Muscle of arm (tissue), 14 donors: ENCODE measurements around the gene HSD17B4. TPM values are rescaled to one million over a fixed set of nuclear protein-coding genes. Genes with fewer than 3 reads are reported as not detected.
"Not testable (repeated sequence)": the region's sequence is repeated elsewhere in the genome, so short reads cannot be mapped to it uniquely, and the experiment has no call there.

ENCODE experiments used
- DNase-seq: peaks from one replicate; pipeline ENCODE4 v3.0.0-alpha.2; 2013
- long read RNA-seq, 11 donors: transcript quantifications; one replicate each; lab custom pipeline, GENCODE V29; 2026
- polyA plus RNA-seq, 12 donors: library from polyadenylated mRNA; unstranded; fragments of 120-200 nt; gene quantifications; one replicate each; pipeline ENCODE4 v1.2.1, GENCODE V29; 2013; ENCODE audit not compliant: insufficient read length in 12 of 12

Gene HSD17B4
- polyA plus RNA-seq = 100 to 1,000 TPM in 2 of 12 donors, 10 to 100 TPM in 9, not detected in 1; 63.8 to 105 (median 89.2) TPM
- long read RNA-seq, donor 1, transcript HSD17B4-224 (3 exons, 196 nt) = minor isoform, 7 of 27 reads
- long read RNA-seq, donor 1, transcript HSD17B4-205 (2 exons, 1,129 nt) = minor isoform, 7 of 27 reads
- long read RNA-seq, donor 1, transcript HSD17B4-201 (24 exons, 2,685 nt) = major isoform, 8 of 27 reads
- long read RNA-seq, donor 1, partial matches to known transcripts = 5 of 27 reads
- long read RNA-seq, donor 1, other reads (novel, unspliced or antisense) = 0 of 27 reads
- long read RNA-seq, donor 2, transcript HSD17B4-201 (24 exons, 2,685 nt) = major isoform, 6 of 12 reads
- long read RNA-seq, donor 2, partial matches to known transcripts = 5 of 12 reads
- long read RNA-seq, donor 2, other reads (novel, unspliced or antisense) = 0 of 12 reads
- long read RNA-seq, donor 3, partial matches to known transcripts = 0 of 3 reads
- long read RNA-seq, donor 3, other reads (novel, unspliced or antisense) = 0 of 3 reads
- long read RNA-seq, donor 4, partial matches to known transcripts = 0 of 6 reads
- long read RNA-seq, donor 4, other reads (novel, unspliced or antisense) = 0 of 6 reads
- long read RNA-seq, donor 5, transcript HSD17B4-201 (24 exons, 2,685 nt) = major isoform, 12 of 16 reads
- long read RNA-seq, donor 5, partial matches to known transcripts = 0 of 16 reads
- long read RNA-seq, donor 5, other reads (novel, unspliced or antisense) = 0 of 16 reads
- long read RNA-seq, donor 6, partial matches to known transcripts = 9 of 16 reads
- long read RNA-seq, donor 6, other reads (novel, unspliced or antisense) = 0 of 16 reads
- long read RNA-seq, donor 7, partial matches to known transcripts = 0 of 4 reads
- long read RNA-seq, donor 7, other reads (novel, unspliced or antisense) = 0 of 4 reads
- long read RNA-seq, donor 8, transcript HSD17B4-201 (24 exons, 2,685 nt) = major isoform, 5 of 13 reads
- long read RNA-seq, donor 8, partial matches to known transcripts = 5 of 13 reads
- long read RNA-seq, donor 8, other reads (novel, unspliced or antisense) = 0 of 13 reads
- long read RNA-seq, donor 9, partial matches to known transcripts = 5 of 11 reads
- long read RNA-seq, donor 9, other reads (novel, unspliced or antisense) = 0 of 11 reads
- long read RNA-seq, donor 10, transcript HSD17B4-201 (24 exons, 2,685 nt) = major isoform, 9 of 19 reads
- long read RNA-seq, donor 10, partial matches to known transcripts = 6 of 19 reads
- long read RNA-seq, donor 10, other reads (novel, unspliced or antisense) = 0 of 19 reads
- long read RNA-seq, donor 11, transcript HSD17B4-201 (24 exons, 2,685 nt) = major isoform, 7 of 18 reads
- long read RNA-seq, donor 11, partial matches to known transcripts = 8 of 18 reads
- long read RNA-seq, donor 11, other reads (novel, unspliced or antisense) = 0 of 18 reads

GRCh38 chr5:119452373-119453039, at the start of gene HSD17B4:
Gene HSD17B4 (plus strand): TSS chr5:119452497. CDS start chr5:119452576, 79 bp downstream.
- peak; percentile 83 for DNase-seq

- DNase-seq = no peak
These were observed 49.7 kb upstream of the HSD17B4 start for GRCh38 chr5:119402555-119402954.

GRCh38 chr5:119404033-119404432, 48.3 kb upstream of the HSD17B4 start:
- DNase-seq = no peak

GRCh38 chr5:119405419-119405818, 46.9 kb upstream of the HSD17B4 start:
- DNase-seq = no peak

GRCh38 chr5:119406551-119407110, 45.7 kb upstream of the HSD17B4 start:
- no peak for DNase-seq

- DNase-seq = no peak
These were observed 43.0 kb upstream of the HSD17B4 start for GRCh38 chr5:119409235-119409815.

- DNase-seq = no peak
These were observed 41.7 kb upstream of the HSD17B4 start for GRCh38 chr5:119410448-119411159.

GRCh38 chr5:119411361-119412278, 40.7 kb upstream of the HSD17B4 start:
- peak; percentile 79 for DNase-seq

GRCh38 chr5:119412279-119413227, 39.7 kb upstream of the HSD17B4 start:
- no peak for DNase-seq

GRCh38 chr5:119414124-119414734, 38.1 kb upstream of the HSD17B4 start:
- not testable (repeated sequence) for DNase-seq

- no peak for DNase-seq
These were observed 34.2 kb upstream of the HSD17B4 start for GRCh38 chr5:119417891-119418605.

GRCh38 chr5:119418606-119419100, 33.6 kb upstream of the HSD17B4 start:
- no peak for DNase-seq

GRCh38 chr5:119420169-119420568, 32.1 kb upstream of the HSD17B4 start:
- DNase-seq = no peak

- no peak for DNase-seq
These were observed 26.2 kb upstream of the HSD17B4 start for GRCh38 chr5:119426057-119426456.

GRCh38 chr5:119427060-119427459, 25.2 kb upstream of the HSD17B4 start:
- DNase-seq = no peak

- DNase-seq = not testable (repeated sequence)
These were observed 24.7 kb upstream of the HSD17B4 start for GRCh38 chr5:119427596-119427995.
